T-helper 9 cell (primary cell): Measurements from ENCODE around the gene LGALS4.
A peak's percentile ranks its signal among the peaks of the same experiment; 100 is the strongest.
"Not testable (repeated sequence)": the region's sequence is repeated elsewhere in the genome, so short reads cannot be mapped to it uniquely, and the experiment has no call there.

Experiments
- DNase-seq: peaks from one replicate; pipeline ENCODE4 v3.0.0-alpha.2; 2020

The LGALS4 gene

DNA sequence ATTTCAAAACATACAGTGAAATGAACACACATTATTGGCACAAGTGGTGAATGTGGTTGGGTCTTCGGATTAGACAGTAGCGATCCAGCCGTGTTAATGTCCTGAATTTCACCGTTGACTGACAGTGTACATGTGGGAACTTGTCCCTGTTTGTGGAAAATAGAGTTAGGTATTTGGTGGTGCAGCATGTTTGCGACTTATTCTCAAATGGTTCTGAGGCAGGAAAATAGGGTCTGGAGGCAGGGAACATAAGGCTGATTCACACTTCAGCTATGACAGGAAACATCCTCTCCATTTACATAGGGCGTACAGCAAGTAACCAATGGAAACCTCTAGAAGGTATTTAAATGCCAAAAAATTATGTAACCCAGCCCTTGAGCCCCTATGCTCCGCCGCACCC is 19.6 kb downstream of the LGALS4 start:
- DNase-seq: no peak

DNA sequence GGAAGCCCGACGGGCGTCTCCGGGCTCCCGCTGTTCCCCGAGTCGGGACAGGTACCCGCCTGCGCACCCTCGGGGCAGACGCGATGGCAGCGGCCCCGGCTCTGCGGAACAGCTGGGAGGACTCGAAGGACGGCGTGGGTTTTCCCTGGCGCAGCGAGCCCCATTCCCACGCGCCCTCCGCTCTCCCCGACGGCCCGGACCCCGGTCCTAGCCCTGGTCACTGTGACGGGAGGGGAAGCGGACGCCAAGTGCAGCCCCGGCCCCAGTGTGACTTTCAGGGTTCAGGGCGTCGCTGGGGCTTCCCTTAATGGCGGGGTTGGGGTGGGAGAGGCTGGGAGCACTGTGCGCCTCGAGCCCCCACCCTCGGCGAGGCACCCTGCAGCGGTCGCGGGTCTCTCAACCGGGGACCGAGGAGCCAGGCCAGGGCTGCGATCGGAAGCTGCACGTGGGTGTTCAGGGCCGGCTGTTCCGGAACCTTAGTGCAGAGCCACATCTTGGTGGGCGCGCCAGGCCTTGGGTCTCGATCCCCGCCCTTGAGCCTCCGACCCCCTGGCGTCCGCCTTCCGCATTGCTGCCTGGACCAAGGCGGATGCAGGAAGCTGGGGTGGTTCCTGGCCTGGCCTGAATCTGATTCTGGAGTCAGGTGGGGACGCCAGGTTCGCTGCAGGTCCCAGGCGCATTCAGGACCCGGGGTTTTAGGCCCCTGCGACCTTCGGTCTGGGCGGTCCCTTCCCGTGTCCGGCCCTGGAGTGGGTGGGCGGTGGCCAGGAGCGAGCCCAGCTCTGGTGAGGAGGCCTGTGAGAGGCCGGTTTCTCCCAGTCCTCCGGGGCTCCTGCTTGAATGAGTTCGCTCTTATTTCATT is 20.3 kb downstream of the LGALS4 start:
- DNase-seq: peak; percentile 11

DNA sequence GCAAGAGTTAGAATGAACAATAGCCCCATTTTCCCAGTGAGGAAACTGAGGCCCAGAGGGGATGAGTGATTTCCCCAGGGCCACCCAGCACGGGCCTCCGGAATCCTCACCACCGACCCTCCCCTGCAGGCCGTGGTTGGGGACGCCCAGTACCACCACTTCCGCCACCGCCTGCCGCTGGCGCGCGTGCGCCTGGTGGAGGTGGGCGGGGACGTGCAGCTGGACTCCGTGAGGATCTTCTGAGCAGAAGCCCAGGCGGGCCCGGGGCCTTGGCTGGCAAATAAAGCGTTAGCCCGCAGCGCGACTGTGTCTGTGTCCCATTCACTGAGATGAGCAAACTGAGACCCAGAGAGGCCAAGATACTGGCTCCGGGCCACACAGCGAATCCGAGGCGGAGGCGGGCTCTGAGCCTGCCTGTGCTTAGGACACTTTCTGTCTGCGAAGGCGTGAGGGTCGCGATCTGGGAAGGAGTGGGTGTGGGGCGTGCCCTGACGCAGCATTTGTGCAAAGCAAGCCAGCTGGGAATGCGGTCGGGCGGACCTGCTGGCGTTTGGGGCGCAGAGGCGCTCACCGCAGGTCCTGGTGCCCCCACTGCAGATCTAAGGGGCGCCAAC is 21.2 kb downstream of the LGALS4 start:
- DNase-seq: not testable (repeated sequence)

DNA sequence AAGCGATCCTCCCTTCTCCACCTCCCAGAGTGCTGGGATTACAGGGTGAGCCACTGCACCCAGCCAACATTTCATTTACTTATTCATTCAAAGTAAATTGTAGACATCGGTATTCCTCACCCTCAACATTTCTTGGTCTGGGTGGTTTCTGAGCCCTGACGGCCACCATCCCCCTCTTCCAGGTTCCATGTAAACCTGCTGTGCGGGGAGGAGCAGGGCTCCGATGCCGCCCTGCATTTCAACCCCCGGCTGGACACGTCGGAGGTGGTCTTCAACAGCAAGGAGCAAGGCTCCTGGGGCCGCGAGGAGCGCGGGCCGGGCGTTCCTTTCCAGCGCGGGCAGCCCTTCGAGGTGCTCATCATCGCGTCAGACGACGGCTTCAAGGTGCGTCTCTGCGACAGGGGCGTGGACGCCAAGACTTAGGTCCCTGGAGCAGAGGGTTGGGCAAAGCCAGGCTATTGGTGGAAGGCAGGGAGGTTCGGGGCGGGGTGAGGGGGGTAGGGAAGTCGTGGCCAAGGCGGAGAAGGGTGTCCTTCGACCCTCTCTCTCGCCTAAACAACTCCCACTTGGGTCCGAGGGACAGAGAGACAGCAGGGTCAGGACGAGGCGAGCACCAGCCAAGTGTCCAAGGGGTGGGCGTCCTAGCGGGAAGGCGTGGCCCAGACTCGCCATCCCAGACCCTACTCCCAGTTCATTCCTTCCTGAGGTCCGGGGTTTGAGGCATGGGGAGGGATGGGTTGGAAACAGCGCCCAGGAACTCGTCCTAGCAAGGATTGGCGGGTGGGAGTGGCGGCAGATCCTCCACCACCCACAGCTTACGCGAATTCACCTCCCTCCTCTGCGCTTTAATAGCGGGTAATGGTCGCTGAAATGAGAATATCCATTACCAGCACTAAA is 22.0 kb downstream of the LGALS4 start:
- DNase-seq: not testable (repeated sequence)

DNA sequence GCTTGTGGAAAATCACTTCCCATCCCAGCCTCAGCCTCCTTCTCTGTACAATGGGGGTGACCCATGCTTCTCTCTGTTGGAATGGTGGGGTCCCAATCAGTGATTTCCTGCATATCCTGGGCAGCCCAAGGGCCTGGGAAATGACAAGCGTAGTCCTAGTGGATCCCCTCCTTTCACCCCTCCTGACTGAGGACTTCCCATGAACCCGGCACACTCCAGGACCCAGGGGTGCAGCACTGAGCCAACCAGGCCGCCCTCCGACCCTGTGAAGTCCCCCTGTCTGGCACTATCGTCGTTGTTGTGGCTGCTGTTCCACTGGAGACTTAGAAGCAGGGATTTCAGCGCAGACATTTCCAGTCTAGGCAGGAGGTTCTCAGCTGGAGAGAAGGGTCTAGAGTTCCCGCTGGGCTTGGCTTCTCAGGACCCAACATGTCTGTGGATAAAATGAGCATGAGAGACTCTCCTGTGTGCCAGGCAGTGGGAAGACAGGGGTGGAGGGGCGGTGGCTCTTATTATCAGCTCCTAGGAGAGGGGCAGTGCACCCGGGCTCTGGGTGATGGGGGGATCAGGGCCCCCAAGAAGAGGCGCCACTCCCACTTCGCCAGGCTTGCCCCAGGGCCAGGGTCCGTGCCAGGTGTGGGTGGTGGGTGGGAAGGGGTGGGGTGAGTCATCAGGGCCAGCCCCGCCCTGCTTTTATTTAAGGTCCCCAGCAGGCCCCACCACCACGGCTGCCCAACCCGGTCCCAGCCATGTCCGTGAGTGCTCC is 24.1 kb downstream of the LGALS4 start, which contains the start of gene LGALS7B:
LGALS7B (plus strand) TSS at position 723 of the 766 bp plus-strand sequence; CDS start at position 750, 27 bp downstream.
- no peak for DNase-seq

DNA sequence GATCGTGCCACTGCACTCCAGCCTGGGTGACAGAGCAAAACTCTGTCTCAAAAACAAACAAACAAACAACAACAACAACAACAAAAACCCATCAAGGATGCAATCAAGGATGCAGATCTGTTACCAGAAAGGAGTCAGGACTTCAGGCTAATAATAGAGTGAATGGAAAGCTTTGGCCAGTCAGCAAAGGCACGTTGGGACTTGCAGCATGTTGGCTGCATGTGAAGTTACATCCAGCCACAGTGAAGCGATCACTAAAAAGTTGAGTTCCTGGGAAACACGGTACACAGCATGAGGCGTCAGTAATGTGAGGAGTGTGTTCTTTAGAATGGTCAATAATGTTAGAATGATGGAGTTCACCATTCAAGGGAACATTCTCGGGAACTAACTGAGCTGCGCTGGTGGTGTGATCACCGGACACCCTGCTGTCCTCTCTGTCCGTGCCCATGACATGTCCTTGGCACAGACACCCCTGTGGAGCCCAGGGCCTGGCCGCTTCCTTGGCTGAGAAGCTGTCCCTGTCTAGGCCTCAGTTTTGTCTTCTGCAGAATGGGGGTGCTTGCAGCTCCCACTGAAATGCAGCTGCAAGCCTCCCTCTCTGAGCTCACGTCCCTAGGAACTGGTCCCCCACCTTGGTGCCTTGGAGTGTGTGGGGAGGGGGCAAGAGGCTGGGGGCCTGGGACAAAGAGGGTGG is 26.0 kb downstream of the LGALS4 start:
- DNase-seq: no peak

DNA sequence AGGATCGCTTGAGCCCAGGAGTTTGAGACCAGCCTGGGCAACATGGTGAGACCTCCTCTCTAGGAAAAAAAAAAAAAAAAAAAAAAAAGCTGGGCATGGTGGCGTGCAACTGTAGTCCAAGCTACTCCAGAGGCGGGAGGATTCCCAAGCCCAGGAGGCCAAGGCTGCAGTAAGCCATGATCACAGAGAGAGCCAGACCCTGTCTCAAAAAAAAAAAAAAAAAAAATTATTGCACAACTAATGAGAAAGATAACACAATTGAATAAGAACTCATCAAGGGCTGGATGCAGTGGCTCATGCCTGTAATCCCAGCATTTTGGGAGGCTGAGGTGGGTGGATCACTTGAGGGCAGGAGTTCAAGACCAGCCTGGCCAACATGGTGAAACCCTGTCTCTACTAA is 26.7 kb downstream of the LGALS4 start:
- not testable (repeated sequence) for DNase-seq

DNA sequence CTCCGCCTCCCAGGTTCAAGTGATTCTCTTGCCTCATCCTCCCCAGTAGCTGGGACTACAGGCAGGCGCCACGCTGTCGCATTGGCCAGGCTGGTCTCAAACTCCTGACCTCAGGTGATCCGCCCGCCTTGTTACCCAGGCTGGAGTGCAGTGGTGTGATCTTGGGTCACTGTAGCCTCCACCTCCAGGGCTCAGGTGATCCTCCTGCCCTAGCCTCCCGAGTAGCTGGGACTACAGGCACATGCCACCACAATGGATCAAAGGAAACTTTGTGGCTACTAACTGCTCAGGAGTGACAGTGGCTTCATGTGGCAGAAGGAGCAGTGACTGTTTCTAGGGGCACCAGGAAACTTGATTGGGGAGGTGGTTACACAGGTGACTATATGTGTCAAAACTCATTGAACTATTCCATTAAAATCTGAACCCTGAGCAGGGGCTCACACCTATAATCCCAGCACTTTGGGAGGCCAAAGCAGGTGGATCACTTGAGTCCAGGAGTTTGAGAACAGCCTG is 27.5 kb downstream of the LGALS4 start:
- DNase-seq: no peak

DNA sequence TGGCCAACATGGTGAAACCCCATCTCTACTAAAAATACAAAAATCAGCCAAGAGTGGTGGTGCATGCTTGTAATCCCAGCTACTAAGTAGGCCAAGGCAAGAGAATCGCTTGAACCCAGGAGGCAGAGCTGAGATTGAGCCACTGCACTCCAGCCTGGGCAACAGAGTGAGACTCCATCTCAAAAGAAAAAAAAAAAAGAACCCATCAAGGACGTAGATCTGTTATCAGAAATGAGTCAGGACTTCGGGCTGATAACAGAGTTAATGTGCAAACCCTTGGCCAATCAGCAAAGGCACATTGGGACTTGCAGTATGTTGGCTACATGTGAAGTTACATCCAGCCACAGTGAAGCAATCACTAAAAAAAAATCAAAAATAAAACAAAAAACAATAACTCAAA is 28.5 kb downstream of the LGALS4 start:
- DNase-seq: no peak

DNA sequence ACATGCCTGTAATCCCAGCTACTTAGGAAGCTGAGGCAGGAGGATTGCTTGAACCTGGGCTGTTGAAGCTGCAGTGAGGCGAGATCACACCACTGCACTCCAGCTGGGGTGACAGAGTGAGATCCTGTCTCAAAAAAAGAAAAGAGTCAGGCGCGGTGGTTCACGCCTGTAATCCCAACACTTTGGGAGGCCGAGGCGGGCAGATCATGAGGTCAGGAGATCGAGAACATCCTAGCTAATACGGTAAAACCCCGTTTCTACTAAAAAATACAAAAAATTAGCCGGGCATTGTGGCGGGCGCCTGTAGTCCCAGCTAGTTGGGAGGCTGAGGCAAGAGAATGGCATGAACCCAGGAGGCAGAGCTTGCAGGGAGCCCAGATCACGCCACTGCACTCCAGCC is 30.5 kb downstream of the LGALS4 start:
- DNase-seq: not testable (repeated sequence)

DNA sequence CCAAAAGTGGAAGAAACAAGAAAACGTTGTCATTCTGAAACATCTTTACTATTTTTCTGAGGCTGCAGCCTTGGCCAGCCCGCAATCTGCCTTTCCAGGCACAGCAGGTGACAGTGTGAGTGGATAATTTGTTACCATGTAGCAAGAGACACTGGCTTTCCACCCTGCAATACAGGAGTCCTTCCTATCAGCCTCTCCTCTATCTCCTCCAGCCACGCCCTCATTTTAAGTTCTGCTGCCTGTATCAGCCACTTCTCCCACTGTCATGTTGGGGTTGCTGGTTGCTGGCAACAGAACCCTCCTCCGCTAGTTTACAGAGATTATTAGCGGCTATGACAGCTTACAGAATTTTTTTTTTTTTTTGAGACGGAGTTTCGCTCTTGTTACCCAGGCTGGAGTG is 31.7 kb downstream of the LGALS4 start:
- DNase-seq: no peak

DNA sequence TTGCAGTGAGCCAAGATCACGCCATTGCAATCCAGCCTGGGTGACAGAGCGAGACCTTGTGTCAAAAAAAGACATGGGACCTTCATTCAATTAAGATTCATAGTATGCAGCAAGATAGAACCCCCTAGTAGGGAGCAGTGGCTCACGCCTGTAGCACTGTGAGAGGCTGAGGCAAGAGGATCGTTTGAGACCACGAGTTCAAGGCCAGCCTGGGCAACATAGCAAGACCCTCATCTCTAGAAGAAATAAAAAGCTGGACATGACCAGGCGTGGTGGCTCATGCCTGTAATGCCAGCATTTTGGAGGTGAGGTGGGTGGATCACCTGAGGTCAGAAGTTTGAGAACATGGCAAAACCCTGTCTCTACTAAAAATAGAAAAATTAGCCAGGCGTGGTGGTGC is 32.3 kb downstream of the LGALS4 start:
- DNase-seq: no peak

DNA sequence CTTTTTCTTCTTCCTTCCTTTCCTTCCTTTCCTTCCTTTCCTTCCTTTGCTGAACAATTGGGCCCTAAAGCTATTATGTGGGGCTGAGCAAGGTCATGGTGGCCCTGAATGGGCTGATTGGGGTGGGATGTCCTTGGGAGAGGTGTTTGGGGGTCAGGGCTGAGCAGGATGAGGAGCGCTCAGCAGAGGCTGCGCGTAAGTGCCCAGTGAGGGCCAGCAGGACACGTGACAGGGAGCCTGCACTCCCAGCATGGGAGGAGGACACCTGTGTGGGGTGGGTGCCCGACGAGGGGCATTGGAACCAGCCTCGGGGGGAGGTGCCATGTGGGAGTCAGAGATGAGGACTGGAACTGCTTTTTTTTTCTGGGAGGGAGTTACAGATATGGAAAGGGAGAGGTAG is 34.0 kb downstream of the LGALS4 start:
- DNase-seq: no peak

DNA sequence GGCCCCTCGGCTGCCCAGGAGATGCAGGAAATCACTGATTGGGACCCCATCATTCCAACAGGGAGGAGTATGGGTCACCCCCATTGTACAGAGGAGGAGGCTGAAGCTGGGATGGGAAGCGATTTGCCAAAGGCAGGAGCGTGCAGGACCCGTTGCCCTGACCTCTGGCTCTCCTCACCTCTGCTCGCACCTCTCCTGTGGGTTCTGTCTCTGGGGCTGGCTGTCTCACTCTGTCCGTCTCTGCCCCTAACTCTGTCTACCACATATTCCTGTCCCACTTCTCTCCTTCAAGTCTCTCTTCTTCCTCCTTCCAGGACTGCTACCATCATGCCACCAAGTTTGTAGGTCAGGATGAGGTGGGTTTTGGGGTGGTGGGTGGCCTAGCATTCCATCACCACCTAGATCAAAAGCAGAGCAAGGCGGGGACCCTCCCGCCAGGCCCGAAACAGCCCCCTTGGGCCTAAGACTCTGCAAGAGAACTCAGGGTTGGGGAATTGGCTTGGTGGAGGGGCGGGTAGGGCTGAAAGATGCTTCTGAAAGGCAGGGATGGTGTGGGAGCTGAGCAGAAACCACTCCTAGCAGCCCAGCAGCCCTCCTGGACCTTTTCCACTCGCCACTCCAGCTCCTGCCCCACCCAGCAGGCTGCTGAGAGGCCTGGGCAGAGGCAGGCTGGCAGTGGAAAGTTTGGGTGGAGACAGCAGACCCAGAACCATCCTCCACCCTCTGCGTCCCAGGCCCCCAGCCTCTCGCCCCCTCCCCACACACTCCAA is 38.4 kb downstream of the LGALS4 start:
- no peak for DNase-seq

DNA sequence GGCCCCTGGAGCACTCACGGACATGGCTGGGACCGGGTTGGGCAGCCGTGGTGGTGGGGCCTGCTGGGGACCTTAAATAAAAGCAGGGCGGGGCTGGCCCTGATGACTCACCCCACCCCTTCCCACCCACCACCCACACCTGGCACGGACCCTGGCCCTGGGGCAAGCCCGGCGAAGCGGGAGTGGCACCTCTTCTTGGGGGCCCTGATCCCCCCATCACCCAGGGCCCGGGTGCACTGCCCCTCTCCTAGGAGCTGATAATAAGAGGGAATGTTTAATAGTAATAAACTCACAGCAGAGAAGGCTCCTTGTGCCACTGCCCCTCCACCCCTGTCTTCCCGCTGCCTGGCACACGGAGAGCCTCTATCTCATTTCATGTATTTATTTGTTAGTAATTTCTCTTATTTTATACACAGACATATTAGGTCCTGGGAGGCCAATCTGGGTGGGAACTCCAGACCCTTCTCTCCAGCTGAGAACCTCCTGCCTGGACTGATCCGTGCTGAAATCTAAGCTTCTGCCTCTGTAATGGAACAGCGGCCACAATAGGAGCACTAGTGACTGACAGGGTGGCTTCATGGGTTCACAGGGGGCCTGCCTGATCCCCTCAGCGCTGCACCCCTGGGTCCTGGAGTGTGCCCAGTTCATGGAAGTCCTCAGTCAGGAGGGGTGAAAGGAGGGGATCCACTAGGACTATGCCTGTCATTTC is 39.1 kb downstream of the LGALS4 start, which contains the start of gene LGALS7:
LGALS7 (minus strand) TSS at position 49 of the 709 bp plus-strand sequence; CDS start at position 24, 25 bp downstream.
- DNase-seq: no peak

DNA sequence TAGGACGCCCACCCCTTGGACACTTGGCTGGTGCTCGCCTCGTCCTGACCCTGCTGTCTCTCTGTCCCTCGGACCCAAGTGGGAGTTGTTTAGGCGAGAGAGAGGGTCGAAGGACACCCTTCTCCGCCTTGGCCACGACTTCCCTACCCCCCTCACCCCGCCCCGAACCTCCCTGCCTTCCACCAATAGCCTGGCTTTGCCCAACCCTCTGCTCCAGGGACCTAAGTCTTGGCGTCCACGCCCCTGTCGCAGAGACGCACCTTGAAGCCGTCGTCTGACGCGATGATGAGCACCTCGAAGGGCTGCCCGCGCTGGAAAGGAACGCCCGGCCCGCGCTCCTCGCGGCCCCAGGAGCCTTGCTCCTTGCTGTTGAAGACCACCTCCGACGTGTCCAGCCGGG is 41.2 kb downstream of the LGALS4 start:
- not testable (repeated sequence) for DNase-seq

DNA sequence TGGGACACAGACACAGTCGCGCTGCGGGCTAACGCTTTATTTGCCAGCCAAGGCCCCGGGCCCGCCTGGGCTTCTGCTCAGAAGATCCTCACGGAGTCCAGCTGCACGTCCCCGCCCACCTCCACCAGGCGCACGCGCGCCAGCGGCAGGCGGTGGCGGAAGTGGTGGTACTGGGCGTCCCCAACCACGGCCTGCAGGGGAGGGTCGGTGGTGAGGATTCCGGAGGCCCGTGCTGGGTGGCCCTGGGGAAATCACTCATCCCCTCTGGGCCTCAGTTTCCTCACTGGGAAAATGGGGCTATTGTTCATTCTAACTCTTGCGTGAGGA is 41.8 kb downstream of the LGALS4 start:
- not testable (repeated sequence) for DNase-seq

DNA sequence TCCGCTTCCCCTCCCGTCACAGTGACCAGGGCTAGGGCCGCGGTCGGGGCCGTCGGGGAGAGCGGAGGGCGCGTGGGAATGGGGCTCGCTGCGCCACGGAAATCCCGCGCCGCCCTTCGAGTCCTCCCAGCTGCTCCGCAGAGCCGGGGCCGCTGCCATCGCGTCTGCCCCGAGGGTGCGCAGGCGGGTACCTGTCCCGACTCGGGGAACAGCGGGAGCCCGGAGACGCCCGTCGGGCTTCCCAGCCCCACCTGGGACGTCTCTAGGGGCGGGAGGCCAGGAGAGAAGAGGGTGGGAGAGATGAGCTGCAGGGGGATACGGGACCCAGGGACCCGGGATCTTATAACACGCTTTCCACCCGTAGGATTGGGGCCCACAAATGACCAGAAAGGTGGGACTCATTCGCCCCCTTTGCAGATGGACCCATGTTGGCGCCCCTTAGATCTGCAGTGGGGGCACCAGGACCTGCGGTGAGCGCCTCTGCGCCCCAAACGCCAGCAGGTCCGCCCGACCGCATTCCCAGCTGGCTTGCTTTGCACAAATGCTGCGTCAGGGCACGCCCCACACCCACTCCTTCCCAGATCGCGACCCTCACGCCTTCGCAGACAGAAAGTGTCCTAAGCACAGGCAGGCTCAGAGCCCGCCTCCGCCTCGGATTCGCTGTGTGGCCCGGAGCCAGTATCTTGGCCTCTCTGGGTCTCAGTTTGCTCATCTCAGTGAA is 42.4 kb downstream of the LGALS4 start:
- DNase-seq: not testable (repeated sequence)

DNA sequence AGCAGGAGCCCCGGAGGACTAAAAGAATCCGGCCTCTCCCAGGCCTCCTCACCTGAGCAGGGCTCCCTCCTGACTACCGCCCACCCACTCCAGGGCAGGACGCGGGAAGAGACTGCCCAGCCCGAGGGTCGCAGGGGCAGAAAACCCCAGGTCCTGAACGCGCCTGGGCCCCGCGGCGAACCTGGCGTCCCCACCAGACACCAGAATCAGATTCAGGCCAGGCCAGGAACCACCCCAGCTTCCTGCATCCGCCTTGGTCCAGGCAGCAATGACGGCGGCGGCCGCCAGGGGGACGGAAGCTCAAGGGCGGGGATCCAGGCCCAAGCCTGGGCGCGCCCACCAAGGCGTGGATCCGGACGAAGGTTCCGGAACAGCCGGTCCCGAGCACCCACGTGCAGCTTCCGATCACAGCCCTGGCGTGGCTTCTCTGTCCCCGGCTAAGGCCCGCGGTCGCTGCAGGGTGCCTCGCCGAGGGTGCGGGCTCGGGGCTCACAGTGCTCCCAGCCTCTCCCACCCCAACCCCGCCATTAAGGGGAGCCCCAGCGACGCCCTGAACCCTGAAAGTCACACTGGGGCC is 43.0 kb downstream of the LGALS4 start:
- peak; percentile 86 for DNase-seq
